ENCODE measurements around the gene CALU.

Gene CALU

DNA sequence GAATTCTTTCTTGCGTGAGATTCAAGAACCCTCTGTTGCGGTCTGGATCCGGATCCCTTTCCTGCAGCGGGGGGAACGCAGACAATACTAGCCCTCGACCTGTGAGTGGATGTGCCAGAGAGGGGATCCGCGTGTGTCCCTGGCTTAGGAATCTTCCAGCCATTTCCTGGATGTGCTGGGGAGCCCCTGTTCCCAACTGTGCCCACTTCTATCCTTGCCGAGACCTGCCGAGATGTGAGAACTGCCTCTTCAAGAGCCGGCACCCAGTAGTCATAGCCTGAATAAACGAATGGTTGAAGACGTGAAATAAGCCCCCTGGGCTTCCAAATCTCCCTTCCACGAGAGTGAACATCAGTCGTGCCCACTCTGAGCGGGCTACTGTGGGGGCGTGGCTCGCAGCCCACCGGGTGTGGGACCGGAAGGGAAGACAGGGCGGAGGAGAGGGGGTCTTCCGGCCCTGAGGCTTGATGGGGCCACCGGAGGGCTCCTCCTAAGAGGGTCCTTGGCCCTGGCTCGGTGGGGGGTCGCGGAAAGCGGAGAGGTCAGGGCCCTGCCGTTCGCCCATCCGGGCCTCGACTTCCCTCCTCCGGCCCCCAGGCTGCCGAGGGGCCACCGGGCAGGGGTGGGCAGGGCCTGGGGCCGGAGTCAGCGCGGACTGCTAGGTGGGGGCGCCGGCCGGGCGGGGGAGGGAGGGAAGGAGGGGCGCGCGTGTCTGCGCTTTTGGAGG lies 51.3 kb downstream of the CALU start:
- DNase-seq, result no peak

DNA sequence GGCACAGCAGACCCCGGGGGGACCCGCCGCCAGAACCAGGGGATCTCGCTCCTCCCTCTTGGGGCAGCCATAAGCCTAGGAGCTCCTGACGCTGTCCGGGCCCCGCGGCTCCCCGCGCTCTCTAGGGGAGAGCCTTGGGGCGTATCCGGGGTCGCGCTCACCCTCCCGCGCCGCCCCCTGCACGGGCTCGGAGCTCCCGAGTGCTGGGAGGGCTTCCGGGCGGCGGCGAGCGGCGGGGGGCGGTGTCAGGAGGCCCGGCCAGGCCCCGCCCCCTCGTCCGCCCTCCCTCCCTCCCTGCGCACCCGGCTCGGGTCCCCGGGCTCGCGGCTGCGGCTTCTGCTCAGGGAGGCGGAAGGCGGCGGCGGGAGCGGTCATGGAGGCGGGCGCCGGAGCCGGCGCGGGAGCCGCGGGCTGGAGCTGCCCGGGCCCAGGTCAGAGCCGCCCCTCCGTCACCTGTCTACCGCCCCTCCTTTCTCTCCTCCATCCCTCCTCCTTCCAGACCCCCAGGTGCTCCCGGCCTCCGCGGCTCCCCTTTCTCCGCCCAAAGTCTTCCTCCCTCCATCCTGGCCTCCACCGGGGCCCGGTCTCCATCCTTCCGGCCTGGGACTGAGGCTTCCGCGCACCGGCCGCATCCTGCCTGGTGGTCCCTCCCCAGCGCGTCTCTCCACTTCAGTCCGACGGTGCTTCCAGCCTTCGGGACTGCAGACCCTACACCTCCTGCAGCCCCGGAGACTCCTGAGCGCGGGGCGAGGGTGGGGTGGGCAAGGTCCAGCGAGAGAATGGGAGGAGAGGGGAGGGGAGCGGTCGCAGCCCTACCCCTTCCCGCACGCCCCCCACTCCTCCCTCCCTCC lies 52.2 kb downstream of the CALU start, which contains the start of gene CCDC136:
CCDC136 (plus strand) TSS at position 848 of the 851 bp plus-strand sequence. CDS start 444 bp downstream, outside the sequence.
- peak; percentile 69 for DNase-seq

DNA sequence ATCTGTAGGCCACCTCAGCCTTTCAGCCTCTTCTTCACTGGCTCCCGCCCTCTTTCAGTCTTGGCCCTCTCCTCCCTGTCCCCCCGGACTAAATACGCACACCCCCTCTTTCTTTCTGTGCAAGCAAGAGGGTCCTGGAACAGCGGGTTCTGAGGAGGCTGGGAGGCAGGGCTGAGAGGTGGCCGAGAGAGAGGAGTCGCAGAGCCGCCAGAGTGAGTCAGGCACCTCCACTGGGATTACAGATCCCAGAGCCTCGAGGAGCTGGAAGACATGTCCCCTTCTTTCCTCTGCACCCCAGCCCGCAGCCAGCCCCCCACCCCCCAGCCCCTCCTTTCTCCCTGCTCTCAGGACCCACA lies 52.8 kb downstream of the CALU start:
- no peak for DNase-seq

DNA sequence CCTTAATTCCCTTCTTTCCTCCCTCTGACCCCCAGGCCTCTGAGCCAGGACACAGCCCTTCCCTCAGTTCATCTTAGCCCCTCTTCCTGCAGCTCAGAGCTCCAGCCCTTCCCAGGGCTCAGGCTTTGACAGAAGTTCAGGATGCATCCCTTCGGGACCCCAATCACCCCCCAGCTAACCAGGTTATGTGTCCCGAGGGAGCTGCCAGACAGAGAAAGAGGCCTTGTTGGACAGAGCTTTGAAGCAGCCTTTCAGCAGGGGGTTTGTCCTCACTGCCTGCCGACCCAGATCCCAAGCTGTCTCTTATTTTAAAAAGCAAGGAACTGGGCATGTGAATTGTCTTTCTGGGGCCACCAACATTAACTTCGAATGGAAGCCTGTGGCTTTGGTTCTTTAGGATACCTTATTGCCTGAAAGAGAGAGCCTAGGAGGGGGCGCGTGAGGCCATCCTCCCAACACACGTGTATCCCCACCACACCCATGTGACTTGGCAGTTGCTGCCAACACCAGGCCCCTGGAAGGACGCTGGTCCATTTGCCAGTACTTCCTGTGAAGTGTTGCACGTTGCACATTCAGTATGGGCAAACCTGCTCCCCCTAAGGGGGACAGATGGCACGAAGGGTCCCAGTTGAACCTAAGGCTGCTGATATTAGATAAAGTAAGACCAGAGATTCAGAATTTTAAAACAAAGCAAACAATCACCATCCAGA lies 53.5 kb downstream of the CALU start:
- no peak for DNase-seq

DNA sequence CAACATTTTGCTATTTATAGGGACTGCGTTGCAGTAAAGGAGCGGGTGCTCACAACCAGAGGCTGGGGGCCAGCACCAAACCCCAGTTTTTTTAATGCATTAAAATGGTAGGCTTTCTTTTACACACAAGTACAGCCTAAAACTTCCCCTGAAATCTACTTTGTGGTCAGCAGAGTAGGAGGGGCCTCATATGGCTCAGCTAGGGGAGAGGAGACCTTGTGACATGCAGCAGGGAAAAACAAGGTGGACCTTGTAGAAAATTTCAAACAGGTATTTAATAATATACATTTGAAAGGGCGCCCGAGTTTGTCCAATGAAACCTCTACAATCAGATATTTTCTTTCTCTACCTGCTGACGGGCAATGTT lies 54.0 kb downstream of the CALU start:
- DNase-seq, result no peak

DNA sequence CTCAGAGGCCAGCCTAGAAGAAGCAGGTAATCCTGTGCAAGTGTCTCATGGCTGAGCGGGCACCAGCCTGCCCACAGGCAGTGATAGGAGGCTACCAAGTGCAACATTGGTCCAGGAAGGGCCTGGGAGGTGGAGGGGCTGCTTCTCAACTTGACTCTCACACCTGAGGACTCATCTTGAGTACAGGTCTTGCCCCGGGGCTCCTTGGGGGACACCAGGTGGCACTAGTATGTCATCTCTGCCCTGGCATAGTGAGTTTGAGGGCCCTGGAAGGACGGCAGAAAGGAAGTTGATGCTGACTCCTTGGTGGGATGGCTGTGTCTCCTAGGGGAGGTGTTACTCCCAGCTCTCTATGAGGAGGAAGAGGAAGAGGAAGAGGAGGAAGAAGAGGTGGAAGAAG lies 54.9 kb downstream of the CALU start:
- DNase-seq, result no peak

DNA sequence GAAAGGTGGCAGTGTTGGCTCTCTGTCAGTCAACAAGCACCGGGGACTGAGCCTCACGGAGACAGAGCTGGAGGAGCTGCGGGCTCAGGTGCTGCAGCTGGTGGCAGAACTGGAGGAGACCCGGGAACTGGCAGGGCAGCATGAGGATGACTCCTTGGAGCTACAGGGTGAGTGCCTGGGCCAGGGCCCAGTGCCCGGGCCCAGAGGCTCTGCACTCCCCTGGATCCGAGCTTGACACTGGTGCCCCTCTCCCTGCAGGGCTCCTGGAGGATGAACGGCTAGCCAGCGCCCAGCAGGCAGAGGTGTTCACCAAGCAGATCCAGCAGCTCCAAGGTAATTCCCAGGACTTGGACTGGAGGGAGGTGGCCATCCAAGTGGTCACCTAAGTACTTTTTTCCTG lies 55.3 kb downstream of the CALU start:
- no peak for DNase-seq

DNA sequence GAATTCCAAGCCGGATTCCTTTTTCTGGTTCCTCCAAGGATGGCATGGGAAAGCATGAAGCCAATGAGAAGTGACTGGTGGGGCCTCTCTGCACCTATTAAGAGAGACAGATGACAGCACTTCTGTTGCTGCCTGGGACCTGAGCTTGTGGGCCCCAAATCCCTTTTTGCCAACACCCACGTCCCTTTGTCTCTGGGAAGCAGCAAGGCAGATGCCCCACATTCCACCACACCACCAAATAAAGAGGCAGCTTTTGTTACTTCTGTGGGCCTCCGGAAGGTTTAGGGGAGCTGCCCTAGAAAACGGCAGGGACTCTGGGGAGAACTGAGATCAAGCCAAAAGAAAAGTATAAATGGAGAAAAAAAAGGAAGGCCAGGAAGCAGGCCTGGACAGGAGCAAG lies 56.0 kb downstream of the CALU start:
- DNase-seq, result no peak

DNA sequence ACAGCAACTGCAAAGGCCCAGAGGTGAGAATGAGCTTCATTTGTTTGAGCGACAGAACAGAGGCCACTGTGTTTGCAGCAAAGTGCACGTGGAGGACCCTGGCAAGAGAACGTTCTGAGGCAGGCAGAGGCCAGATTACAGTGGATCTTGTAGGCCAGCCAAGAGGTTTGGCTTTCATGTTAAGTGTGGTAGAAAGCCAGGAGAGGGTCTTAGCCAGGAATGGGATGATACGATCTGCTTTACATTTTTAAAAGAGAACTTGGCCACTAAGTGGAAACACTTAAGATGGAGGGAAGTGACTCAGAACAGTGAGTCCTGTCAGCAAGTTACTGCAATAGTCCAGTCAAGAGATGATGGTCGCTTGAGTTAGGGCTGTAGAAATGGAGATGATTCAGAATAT lies 57.2 kb downstream of the CALU start:
- no peak for DNase-seq

DNA sequence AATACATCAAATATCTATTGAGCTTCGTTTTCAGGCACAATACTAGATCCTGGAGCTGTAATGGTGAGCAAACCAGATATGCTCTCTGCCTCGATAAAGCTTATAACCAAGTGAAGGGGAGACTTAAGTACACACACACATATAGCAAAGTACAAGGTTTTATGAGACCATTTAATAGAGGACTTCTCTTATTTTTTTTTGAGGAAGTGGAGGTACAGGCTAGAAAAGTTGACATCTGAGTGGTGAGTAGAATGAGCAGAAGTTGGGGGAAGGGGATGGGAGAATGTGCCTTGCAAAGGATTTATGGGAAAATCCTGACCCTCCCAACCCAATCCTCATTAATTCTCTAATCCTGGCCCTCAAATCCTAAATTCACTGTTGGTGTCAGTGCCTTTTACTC lies 60.3 kb downstream of the CALU start:
- DNase-seq, result no peak

DNA sequence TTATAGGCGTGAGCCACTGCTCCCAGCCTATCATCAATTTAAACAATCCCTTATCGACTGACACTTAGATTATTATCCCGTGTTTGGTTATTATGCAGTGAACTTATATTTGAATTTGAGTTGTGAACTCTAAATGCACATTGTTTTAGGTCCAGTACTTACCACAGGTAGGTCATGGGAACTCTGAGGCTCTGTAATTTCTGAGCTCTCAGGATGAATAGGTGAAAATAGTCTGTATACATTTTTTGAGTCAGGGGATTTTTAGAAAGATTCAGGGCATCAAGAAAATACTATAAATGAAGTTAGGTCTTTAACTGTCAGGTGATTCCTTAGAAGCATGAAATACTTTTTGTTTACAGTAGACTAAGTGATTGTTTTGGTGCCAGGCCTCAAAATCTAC lies 61.4 kb downstream of the CALU start:
- DNase-seq, result no peak

DNA sequence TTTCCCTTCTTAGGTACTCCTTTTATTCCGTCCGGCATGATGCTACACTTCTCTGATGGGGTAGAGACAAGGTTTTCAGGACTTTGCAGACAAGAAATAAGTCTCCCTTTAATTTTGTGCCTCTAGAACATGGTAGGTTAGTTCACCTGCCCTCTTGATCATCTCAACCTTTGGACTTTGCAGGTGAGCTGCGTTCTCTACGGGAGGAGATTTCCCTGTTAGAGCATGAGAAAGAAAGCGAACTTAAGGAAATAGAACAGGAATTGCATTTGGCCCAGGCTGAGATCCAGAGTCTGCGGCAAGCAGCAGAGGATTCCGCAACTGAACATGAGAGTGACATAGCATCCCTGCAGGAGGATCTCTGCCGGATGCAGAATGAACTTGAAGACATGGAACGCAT lies 61.8 kb downstream of the CALU start:
- DNase-seq, result no peak

DNA sequence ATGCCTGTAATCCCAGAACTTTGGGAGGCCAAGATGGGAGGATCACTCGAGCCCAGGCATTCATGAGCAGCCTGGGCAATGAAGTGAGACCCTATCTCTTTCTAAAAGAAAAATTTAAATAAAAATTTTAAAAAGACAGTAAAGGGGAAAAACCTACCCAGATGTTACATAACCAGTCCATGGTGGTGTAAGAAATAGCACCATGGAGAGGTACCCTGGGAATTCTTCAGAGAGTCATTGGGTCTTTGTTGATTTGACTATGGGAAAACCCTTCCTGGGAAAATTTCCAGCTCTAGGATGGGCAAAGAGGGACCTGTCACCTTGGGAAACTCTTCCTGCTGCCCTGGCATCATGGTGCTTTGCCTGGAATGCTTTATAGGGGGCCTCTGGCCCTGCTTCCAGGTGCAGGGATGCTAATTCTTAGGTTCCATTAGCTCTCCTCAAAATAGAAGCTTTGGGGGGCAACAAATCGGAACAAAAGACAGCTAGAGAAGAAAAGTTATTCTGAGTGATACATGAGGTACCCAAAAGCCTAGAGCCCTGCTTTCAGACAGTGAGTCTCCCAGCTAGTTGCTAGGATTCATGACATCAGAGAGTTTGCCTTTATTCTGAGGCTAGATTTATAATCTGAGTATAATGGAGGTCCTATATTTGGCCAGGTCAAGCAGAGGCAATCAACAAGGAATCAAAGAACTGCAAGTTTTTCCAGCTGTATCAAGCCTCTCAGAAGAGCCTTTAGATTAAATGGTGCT lies 62.7 kb downstream of the CALU start:
- DNase-seq, result no peak

DNA sequence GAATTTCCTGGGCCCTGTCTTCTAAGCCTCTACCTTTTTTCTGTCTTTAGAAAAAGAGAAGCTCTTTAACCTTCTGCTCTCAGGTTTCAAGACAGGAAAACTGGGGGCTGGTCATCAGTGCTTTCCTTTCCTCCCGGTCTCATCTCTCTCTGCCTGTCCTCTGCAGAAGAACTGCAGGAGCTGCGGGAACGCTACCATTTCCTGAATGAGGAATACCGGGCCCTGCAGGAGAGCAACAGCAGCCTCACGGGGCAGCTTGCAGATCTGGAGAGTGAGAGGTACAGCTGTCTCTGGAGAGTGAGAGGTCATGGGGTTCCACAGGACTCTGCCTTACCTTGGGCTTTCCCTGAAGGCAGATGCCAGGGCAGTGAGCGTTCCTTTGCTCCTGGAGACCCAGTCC lies 65.3 kb downstream of the CALU start:
- DNase-seq, result no peak

DNA sequence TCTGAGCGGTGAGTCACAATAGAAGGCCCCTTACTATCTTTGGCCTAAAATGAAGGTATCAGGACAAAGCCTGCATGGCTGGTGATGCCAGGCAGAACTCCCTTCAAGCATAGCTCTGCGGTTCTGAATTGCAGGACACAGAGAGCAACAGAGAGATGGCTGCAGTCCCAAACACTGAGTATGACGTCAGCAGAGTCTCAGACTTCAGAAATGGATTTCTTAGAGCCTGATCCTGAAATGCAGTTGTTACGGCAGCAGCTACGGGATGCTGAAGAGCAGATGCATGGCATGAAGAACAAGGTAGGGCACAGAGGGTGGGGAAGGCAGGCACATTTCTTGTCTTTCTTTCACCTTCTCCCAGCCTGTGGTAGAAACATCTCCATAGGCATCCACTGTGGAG lies 66.1 kb downstream of the CALU start:
- no peak for DNase-seq

DNA sequence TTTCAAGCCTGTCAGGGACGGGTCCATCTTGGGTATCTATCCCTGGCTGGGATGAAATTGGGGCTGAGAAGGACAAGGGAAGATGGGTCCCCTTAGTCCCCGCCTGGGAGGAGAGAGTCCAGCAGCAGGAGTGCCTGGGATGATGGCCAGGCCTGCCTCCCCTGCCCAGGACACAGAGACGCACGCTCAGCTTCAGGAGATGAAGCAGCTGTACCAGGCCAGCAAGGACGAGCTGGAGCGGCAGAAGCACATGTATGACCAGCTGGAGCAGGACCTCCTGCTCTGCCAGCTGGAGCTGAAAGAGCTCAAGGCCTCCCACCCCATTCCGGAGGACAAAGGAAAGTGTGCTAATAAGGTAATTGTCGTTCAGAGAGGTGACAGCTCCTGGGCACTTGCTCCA lies 68.0 kb downstream of the CALU start:
- DNase-seq, result no peak

DNA sequence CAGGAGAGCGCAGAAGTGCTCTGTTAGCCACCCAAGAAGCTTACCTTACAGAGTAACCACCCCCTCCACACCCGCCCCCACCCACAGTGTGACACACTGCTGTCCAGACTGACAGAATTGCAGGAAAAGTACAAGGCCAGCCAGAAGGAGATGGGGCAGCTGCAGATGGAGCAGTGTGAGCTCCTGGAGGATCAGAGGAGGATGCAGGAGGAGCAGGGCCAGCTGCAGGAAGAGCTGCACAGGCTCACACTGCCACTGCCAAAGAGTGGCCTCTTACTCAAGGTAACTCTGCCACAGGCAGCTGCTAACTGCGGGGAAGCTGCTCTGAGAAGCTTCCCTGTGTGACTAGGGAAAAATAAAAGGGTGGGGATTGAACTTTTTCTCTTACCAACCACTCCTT lies 70.2 kb downstream of the CALU start:
- no peak for DNase-seq

DNA sequence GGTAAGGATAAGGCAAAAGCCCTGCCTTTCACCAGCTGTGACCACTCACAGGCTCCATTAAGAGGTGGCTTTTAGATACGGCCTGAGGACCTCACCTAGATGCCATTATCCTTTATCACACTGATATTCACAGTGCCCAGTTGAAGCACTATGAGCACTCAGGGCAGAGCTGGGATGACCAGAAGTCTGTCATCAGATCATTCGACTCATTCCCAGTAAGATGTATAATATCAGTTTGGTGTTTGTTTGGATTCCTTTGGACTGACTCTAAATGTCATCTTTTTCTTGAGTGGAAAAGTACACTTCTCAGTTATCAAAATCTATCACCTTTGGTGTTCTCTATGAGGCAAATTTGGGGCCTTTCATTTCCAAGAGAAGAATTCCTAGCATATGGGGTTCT lies 71.3 kb downstream of the CALU start:
- no peak for DNase-seq

DNA sequence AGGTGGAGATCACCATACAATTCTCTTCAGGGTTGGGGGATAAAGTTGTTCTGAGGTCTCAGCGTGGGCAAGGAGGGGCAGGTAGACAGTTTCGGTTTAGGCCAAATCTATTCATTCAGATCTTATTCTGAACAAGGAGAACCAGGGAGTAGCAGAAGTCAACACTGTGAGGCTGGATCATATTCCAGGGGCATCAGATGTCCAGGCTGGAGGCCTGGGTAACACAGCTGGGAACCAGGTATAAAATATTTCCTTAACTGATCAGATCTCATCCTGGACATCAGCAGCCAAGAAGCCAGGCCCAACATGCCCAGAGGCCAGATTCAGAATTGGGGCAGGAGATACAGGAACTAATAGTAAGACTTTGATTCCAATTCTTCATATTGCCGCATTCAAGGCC lies 71.8 kb downstream of the CALU start:
- DNase-seq, result no peak

DNA sequence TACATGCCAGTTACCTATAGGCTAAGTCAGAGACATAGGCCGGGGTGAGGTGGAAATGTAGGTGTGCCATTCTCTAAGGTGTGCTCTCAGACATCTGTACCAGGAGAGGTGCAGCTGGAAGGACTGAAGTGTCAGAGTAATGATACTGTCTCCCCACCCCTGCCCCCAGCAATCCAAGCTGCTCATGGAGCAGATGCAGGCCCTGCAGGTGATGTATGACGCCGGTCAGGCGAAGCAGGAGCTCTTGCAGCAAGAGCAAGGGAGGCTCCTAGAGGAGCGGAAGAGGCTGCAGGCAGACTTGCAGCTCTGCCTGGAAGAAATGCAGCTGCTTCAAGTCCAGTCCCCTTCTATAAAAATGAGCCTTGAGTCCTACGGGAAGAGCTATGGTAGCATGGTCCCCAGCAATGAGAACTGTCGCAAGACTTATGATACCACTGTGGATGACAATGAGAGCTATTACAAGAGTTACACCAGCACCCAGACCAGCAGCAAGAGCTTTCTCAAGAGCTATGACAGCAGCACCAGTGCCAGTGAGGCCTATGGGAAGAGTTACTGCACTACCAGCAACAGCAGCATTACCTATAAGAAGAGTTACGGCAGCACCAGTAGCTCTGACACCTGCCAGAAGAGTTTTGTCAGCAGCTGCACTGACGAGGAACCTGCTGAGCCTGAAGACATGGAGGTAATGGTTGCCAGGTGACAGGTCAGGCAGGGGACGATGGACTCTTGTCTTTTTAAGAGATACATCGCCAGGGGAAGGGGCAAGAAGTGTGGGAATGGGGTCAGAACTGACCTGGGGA lies 72.7 kb downstream of the CALU start:
- DNase-seq, result no peak

DNA sequence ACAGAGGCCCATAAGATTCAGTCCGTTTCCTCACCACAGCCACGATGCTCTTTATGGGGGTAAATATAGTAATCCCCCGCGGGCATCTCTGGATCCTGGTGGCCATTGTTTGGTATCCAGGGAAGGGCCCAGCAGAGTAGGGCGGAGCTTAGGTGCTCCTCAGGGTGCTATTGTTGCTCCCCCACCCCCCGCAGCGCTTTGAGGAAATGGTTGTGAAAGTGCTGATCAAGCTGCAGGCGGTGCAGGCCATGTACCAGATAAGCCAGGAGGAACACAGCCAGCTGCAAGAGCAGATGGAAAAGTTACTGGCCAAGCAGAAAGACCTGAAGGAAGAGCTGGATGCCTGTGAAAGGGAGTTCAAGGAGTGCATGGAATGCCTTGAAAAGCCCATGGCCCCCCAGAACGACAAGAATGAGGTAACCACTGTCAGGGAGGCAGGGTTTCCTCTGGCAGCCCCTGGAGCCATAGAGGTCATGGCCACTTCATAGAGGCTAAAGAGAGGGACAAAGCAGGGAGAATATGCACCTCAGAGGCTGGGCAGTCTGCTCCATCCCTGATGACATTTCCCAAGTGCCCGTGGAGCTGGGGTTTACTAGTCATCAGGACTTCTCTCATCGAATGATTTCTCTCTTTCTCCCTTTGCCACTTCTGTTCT lies 73.5 kb downstream of the CALU start:
- DNase-seq, result no peak

DNA sequence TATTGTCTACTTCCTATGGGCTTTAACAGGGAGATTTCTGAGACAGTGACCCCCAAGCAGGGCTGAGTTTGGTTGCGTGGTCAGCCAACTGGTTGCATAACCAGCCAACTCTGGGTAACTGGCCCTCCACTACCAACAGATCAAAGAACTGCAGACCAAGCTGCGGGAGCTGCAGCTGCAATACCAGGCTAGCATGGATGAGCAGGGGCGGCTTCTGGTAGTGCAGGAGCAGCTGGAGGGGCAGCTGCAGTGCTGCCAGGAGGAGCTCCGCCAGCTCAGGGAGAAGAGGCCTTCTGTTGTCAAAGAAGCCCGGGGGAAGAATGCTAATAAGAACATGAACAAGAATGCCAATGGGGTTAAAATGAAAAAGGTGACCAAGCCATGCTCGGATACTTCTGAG lies 75.3 kb downstream of the CALU start:
- DNase-seq, result no peak
